Keratinocyte (primary cell): ENCODE measurements around the gene FANCG. TPM values are rescaled to one million over a fixed set of nuclear protein-coding genes. Genes with fewer than 3 reads are reported as not detected.

ENCODE experiments used
- DNase-seq: peaks from one replicate; pipeline ENCODE4 v3.0.0-alpha.2; 2011; ENCODE audit warnings: low read depth, missing footprints, low spot score
- FAIRE-seq: peaks from 2 replicates; lab custom pipeline; 2011; peaks lifted over from hg19 to GRCh38; lab: Jason Lieb, UNC
- H2AFZ ChIP-seq: 2 replicates; pipeline ENCODE4 v1.6.0; 2012; ENCODE audit warnings: low read length, control low read depth, inconsistent platforms; ENCODE audit not compliant: control insufficient read depth
- H3K27ac ChIP-seq: 2 replicates; pipeline ENCODE4 v1.5.1; 2011; ENCODE audit warnings: low read length; ENCODE audit not compliant: control insufficient read depth, insufficient read depth
- H3K27me3 ChIP-seq: 3 replicates; pipeline ENCODE4 v1.6.0; 2011; ENCODE audit warnings: low read length; ENCODE audit not compliant: control insufficient read depth, insufficient read depth; ENCODE audit errors: extremely low read depth
- H3K36me3 ChIP-seq, 2 experiments: 2 replicates in 1 of 2; 3 replicates in 1 of 2; pipeline ENCODE4 v1.5.1; 2011; ENCODE audit warnings: low read length in 2 of 2, mild to moderate bottlenecking in 1 of 2; ENCODE audit not compliant: control insufficient read depth in 2 of 2, insufficient read depth in 2 of 2; ENCODE audit errors: extremely low read depth in 1 of 2
- H3K4me1 ChIP-seq: 3 replicates; pipeline ENCODE4 v1.5.1; 2011; ENCODE audit warnings: low read length; ENCODE audit not compliant: control insufficient read depth, insufficient read depth; ENCODE audit errors: extremely low read depth
- H3K4me2 ChIP-seq: 3 replicates; pipeline ENCODE4 v1.6.0; 2011; ENCODE audit warnings: low read depth, low read length; ENCODE audit not compliant: control insufficient read depth, insufficient read depth; ENCODE audit errors: extremely low read depth
- H3K4me3 ChIP-seq, 3 experiments: fragments of 200-600 bp in 1 of 3; sonication (generic) in 1 of 3; 2 replicates in 2 of 3; 3 replicates in 1 of 3; pipeline ENCODE4 v1.5.1; 2011 to 2016; ENCODE audit warnings: low read length in 3 of 3, mild to moderate bottlenecking in 3 of 3, control low read depth in 2 of 3, inconsistent platforms in 1 of 3, low read depth in 1 of 3, mixed read lengths in 1 of 3, mixed run types in 1 of 3, moderate library complexity in 1 of 3; ENCODE audit not compliant: control insufficient read depth in 2 of 3, insufficient read depth in 2 of 3; ENCODE audit errors: extremely low read depth in 1 of 3
- H3K79me2 ChIP-seq: 2 replicates; pipeline ENCODE4 v1.6.0; 2012; ENCODE audit warnings: low read length; ENCODE audit not compliant: control insufficient read depth, insufficient read depth
- H3K9ac ChIP-seq: 3 replicates; pipeline ENCODE4 v1.6.0; 2011; ENCODE audit warnings: low read length; ENCODE audit not compliant: control insufficient read depth, insufficient read depth; ENCODE audit errors: extremely low read depth
- H3K9me1 ChIP-seq: 3 replicates; pipeline ENCODE4 v1.6.0; 2011; ENCODE audit warnings: low read length; ENCODE audit not compliant: control insufficient read depth, insufficient read depth; ENCODE audit errors: extremely low read depth
- H3K9me3 ChIP-seq: 2 replicates; pipeline ENCODE4 v1.5.1; 2012; ENCODE audit warnings: low read depth, low read length; ENCODE audit not compliant: control insufficient read depth
- H4K20me1 ChIP-seq: 3 replicates; pipeline ENCODE4 v1.6.0; 2011; ENCODE audit warnings: low read length; ENCODE audit not compliant: control insufficient read depth, insufficient read depth; ENCODE audit errors: extremely low read depth
- CTCF ChIP-seq, 3 experiments: IDR thresholded peaks in 1 of 3; conservative IDR thresholded peaks in 1 of 3; optimal IDR thresholded peaks in 1 of 3; 2 replicates in 2 of 3; 3 replicates in 1 of 3; pipeline versions ENCODE3 to v1.5.1; 2011; ENCODE audit warnings: low read length in 3 of 3, mild to moderate bottlenecking in 3 of 3, moderate library complexity in 2 of 3, control low read depth in 1 of 3, inconsistent platforms in 1 of 3; ENCODE audit not compliant: insufficient read depth in 2 of 3; ENCODE audit errors: extremely low read depth in 1 of 3
- EZH2 ChIP-seq: IDR thresholded peaks from one replicate; pipeline ENCODE4 v1.6.1; 2012; ENCODE audit warnings: inconsistent platforms, mild to moderate bottlenecking, low read length, moderate library complexity
- dilution Hi-C: fragments of 300-500 bp; cut with MboI; formaldehyde crosslinking; loops from one replicate; pipeline ENCODE4 v1.7.0; 2020; ENCODE audit warnings: low sequenced_read_pairs; ENCODE audit not compliant: extremely low pct_ligation_motif_present
- polyA plus RNA-seq, 5 experiments: library from polyadenylated mRNA; depleted of rRNA in 3 of 5; stranded (reverse) in 3 of 5; stranded (forward) in 1 of 5; unstranded in 1 of 5; fragments of >200 nt; gene quantifications; 1 replicate in 1 of 5; 2 replicates in 3 of 5; 3 replicates in 1 of 5; pipeline versions ENCODE4 v1.2.1 to v1.2.3, GENCODE V29; 2011 to 2012; ENCODE audit warnings: missing spikeins in 2 of 5, low read depth in 1 of 5, low replicate concordance in 1 of 5

FANCG gene
- polyA plus RNA-seq, 1 donor (not counting 4 experiments of a cell fraction or from before 2014, with no cell fraction given) = 14.6 TPM

GRCh38 chr9:35103660-35104191 lies 24.0 kb upstream of the FANCG start:
- peak overlapping the region; percentile 92 for H3K27ac ChIP-seq
- peaks cover 48 to 55% of the 10 kb centered on the region in 2 experiments for H3K36me3 ChIP-seq
- no peaks in the 10 kb centered on the region for H4K20me1 ChIP-seq
- TF ChIP-seq CTCF (optimal IDR thresholded peaks at IDR 0.05 in 1 of 3, IDR thresholded peaks at IDR 0.05 in 1 of 3, conservative IDR thresholded peaks at IDR 0.05 in 1 of 3; ENCODE audit: extremely low read depth in 1 of 3, insufficient read depth in 2 of 3, low read length in 3 of 3) (no peak), EZH2 (no peak)
- no peaks in the 10 kb centered on the region for H3K9me1 ChIP-seq
- H3K9ac ChIP-seq = peak overlapping the region; percentile 94
- dilution Hi-C loops = no loop called here
- H3K9me3 ChIP-seq = no peaks in the 10 kb centered on the region
- FAIRE-seq (no peak), DNase-seq (no peak)
- no peaks in the 10 kb centered on the region for H3K27me3 ChIP-seq
- H3K79me2 ChIP-seq = peaks cover 25% of the 10 kb centered on the region
- H3K4me2 ChIP-seq = peak overlapping the region; percentile 100
- peak overlapping the region; percentile 90 for H2AFZ ChIP-seq
- H3K4me3 ChIP-seq = peak overlapping the region; percentile 68 to 88 (median 77)
- peaks cover 17% of the 10 kb centered on the region for H3K4me1 ChIP-seq

GRCh38 chr9:35102769-35103659 lies 23.3 kb upstream of the FANCG start, which contains the start of gene STOML2:
Gene STOML2, minus strand, starts transcription at chr9:35103131. Its CDS starts 37 bp downstream, at chr9:35103094.
- Histone ChIP-seq H3K36me3 (peaks cover 45 to 49% of the 10 kb centered on the region in 2 experiments), H3K4me1 (peaks cover 17% of the 10 kb centered on the region), H2AFZ (peak within 1 kb of the TSS; percentile 90), H3K27ac (peak within 1 kb of the TSS; percentile 92), H3K9me1 (no peaks in the 10 kb centered on the region), H3K27me3 (no peaks in the 10 kb centered on the region), H3K9ac (peak within 1 kb of the TSS; percentile 94), H4K20me1 (no peaks in the 10 kb centered on the region), H3K9me3 (no peaks in the 10 kb centered on the region), H3K4me3 (peak within 1 kb of the TSS; percentile 68 to 88 (median 77)), H3K4me2 (peak within 1 kb of the TSS; percentile 100), H3K79me2 (peaks cover 21% of the 10 kb centered on the region)
- DNase-seq = no peak
- TF ChIP-seq EZH2 = no peak
- no peak for TF ChIP-seq CTCF (optimal IDR thresholded peaks at IDR 0.05 in 1 of 3, IDR thresholded peaks at IDR 0.05 in 1 of 3, conservative IDR thresholded peaks at IDR 0.05 in 1 of 3; ENCODE audit: extremely low read depth in 1 of 3, insufficient read depth in 2 of 3, low read length in 3 of 3)
- peak; percentile 80 for FAIRE-seq
- dilution Hi-C loops = no loop called here
